NCI-H446 (cell line): ENCODE measurements around the gene PRTN3.
"Not testable (repeated sequence)": the region's sequence is repeated elsewhere in the genome, so short reads cannot be mapped to it uniquely, and the experiment has no call there.

Experiments
- DNase-seq, 2 experiments: peaks; one replicate each; lab custom pipeline; 2025; lab: John Stamatoyannopoulos, UW

PRTN3 gene

DNA sequence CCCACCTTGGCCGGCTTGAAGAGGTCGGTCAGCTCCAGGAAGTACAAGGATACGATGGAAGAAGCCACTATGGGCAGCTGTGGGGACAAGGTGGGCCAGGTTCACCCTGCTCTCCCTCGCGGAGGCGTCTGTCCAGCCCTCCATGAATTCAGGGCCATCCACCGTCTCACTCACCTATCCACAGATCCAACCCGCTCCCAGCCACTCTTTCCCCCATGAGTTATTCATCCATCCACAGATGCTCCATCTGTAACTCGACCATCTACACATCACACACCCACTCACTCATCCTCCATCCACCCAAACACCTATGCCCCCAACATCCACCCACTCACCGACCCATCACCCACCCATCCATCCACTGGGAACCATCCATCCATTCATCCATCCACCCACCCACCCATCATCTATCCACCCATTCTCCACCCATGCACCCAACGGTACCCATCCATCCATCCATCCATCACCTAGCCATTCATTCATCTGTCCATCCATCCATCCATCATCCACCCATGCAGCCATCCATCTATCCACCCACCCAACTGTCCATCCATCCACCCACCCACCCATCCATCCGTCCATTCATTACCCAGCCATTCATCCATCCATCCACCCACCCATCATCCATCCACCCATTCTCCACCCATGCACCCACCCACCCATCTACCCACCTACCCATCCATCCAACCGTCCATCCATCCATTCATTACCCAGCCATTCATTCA lies 24.9 kb upstream of the PRTN3 start:
- DNase-seq, result no peak

DNA sequence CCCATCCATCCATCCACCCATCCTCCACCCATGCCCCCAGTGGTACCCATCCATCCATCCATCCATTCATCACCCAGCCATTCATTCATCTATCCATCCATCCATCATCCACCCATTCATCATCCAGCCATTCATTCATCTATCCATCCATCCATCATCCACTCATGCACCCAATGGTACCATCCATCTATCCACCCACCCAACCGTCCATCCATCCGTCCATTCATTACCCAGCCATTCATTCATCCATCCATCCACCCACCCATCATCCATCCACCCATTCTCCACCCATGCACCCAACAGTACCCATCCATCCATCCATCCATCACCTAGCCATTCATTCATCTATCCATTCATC lies 24.3 kb upstream of the PRTN3 start:
- DNase-seq, result no peak

DNA sequence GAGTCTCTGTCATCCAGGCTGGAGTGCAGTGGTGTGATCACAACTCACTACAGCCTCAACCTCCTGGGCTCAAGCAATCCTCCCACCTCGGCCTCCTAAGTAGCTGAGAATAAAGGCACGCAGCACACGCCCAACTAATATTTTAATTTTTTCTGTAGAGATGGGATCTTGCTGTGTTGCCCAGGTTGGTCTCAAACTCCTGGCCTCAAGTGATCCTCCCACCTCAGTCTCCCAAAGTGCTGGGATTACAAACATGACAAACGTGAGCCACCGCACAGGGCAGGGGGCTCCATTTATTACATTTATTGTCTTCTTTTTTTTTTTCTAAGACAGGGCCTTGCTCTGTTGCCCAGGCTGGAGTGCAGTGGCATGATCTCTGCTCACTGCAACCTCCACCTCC lies 20.6 kb upstream of the PRTN3 start:
- DNase-seq, result not testable (repeated sequence)

DNA sequence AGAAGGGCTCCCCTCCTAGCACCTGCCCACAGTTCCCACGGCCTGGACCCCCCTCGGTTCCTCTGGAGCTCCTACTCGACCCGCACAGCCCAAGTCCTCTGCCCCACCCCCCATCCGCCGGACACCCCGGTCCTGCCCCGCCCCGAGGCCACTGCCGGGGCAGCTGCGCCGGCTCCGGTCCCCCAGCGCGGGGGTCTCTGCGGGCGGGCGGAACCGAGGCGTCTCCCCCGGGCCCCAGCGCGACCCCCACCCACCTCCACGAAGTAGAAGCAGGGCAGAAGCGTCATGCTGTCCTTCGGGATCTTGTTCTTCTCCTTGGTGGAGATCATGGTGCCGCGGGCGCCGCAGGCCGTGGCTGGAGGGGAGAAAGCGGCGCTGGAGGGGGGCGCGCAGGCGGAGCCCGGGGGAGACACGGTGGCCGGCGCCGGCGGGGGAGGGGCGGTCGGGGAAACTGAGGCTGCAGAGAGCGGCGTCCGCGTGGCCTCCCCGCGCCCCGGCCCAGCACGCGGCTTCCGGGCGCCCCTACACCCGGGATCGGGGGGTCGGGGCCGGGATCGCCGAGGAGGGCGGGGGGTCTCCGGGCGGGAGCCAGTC lies 19.5 kb upstream of the PRTN3 start:
- DNase-seq, result no peak

DNA sequence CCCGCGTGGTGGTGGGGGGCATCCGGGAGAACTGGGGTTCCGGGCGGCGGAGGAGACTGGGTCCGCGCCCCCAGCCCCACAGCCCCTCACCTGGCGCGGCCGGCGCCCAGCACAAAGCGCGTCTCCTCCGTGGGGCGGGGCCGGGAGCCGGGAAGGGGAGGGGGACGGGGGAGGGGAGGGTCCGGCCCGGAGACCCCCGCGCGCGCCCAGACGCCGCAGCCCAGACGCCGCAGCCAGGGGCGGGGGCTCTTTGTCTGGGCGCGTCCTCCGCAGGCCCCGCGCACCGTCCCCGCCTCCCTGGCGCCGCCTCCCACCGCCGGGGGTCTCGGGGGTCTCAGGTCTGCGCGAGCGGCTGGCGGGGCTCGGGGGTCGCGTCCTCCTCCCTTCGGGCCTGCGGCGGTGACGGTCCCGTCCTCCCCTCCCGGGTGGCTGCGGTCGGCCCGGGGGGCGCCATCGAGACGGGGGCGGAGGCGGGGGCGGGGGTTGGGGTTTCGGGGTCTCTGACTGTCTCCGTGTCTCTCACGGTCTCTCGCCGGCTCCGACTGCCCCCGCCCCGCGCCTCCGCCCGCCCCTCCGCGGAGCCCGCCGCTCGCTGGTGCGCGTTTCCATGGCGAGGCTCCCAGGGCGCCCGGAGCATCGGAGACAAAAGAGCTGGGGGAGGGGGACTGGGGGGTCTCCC lies 18.8 kb upstream of the PRTN3 start, which contains the start of gene PLPPR3:
Gene PLPPR3, minus strand, starts transcription at position 131 of the 679 bp plus-strand sequence. CDS start 396 bp downstream, outside the sequence.
- no peak for DNase-seq

DNA sequence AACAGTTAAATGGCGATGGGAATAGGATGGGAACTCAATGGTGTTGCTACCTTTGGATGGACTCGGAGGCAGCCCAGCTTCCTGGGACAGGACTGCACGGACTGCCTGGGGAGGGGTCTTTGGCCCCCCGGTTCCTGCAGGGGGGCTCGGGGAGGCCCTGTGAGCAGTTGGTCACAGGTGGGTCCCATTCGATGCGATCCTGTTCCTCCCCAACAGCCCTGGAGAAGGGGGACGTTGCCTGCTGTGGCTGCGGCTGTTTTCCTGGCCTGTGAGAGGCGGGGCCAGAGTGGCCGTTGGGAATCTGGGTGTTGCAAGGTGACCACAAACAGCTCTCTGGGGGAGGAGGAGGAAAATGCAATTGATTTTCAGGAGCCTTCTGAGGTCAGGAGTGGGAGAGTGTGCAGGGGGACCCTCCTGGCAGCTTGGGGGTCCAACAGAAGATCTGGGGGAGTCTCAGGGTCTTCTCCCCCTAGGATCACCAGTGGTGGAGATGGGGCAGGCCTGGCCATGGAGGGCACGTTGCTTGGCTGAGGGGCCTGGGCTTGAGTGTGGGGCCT lies 17.2 kb upstream of the PRTN3 start:
- DNase-seq, result no peak

DNA sequence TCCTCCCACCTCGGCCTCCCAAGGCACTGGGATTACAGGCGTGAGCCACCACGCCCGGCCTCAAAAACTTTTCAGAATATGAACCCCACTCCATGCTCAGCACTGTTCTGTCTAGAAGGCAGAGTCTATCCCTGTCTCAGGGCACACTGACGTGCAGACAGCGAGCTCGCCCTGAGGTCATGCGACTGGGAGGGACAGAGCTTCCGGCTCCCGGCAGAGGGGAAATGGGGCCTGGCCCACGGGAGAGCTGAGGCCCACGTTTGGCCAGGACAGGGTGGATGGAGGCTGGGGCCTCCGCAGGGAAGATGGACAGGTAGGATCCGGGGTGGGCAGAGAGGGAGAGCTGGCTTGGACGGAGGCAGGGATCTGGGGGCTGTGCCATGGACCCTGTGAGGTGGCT lies 15.9 kb upstream of the PRTN3 start:
- DNase-seq, result no peak

DNA sequence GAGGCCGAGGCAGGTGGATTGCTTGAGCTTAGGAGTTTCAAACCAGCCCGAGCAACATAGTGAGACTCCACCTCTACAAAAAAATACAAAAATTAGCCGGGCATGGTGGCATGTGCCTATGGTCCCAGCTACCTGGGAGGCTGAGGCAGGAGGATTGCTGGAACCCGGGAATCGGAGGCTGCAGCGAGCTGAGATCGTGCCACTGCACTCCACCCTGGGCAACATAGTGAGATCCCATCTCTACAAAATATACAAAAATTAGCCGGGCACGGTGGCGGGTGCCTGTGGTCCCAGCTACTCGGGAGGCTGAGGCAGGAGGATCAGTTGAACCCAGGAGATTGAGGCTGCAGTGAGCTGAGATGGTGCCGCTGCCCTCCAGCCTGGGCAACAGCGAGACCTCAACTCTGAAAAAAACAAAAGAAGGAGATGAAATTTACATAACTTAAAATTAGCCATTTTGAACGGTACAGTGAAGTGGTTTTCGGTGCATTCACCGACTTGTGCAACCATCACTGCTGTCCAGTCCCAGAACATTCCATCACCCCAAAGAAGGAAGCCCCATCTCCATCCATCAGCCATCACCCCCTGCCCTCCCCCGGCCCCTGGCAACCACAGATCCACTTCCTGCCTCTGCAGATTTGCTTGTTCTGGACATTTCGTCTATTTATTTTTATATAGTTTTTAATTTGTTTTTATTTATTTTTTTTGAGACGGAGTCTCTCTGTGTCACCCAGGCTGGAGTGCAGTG lies 14.7 kb upstream of the PRTN3 start:
- DNase-seq, result no peak

DNA sequence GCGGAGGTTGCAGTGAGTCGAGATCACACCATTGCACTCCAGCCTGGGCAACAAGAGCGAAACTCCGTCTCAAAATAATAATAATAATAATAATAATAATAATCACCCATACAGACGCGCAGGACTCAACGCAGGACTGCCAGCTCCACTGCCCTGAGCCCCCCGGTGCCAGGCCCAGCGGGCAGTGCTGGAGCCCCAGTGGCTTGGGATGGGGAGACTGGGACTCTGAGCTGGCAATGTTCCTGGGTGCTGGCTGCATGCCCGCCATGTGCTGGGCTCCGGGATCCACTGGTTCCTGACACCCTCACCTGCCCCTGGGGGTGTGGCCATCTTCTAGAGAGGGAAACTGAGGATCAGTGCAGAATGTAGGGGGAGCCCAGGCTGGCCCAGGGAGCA lies 13.5 kb upstream of the PRTN3 start:
- DNase-seq, result no peak

DNA sequence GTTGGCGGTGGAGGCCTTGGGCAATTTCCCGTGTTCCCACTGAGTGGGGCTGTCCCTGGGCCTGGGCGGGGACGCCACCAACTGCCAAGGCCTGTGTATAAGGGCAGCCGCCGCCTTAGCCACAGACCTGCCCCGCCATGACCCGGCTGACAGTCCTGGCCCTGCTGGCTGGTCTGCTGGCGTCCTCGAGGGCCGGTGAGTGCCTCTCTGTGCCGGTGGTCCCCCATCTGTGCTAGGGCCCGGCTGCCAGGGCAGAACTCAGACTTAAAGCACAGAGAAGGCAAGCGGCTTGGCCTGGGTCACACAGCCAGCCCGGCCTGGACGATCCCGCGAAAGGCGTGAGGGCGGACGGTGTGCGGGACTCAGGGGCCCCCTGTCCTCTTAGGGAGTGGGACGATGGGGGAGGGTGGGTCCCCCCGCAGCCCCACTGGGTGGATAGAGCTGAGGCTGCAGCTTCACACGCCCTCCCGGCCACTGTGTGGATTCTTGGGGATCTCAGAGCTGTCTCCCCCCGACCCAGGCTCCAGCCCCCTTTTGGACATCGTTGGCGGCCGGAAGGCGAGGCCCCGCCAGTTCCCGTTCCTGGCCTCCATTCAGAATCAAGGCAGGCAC lies 13.0 kb upstream of the PRTN3 start, which contains the start of gene AZU1:
Gene AZU1, plus strand, starts transcription at position 128 of the 612 bp plus-strand sequence. Its CDS starts 10 bp downstream, at position 138.
- no peak for DNase-seq

DNA sequence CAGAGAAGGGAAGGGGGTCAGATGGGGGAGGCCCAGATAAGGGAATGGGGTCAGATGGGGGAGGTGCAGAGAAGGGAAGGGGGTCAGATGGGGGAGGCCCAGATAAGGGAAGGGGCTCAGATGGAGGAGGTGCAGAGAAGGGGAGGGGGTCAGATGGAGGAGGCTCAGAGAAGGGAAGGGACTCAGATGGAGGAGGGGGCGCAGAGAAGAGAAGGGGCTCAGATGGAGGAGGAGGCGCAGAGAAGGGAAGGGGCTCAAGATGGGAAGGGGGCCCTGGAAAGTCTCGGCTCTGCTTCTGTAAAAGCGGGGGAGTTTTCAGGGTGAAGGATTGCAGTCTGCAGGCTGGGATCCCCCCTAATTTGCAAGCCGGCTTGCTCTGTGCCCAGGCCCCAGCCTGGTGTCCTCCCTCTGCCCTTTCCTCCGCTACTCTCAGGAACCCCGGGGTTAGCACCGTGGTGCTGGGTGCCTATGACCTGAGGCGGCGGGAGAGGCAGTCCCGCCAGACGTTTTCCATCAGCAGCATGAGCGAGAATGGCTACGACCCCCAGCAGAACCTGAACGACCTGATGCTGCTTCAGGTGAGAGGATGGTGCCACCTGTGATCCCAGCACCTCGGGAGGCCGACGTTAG lies 11.6 kb upstream of the PRTN3 start:
- no peak for DNase-seq

DNA sequence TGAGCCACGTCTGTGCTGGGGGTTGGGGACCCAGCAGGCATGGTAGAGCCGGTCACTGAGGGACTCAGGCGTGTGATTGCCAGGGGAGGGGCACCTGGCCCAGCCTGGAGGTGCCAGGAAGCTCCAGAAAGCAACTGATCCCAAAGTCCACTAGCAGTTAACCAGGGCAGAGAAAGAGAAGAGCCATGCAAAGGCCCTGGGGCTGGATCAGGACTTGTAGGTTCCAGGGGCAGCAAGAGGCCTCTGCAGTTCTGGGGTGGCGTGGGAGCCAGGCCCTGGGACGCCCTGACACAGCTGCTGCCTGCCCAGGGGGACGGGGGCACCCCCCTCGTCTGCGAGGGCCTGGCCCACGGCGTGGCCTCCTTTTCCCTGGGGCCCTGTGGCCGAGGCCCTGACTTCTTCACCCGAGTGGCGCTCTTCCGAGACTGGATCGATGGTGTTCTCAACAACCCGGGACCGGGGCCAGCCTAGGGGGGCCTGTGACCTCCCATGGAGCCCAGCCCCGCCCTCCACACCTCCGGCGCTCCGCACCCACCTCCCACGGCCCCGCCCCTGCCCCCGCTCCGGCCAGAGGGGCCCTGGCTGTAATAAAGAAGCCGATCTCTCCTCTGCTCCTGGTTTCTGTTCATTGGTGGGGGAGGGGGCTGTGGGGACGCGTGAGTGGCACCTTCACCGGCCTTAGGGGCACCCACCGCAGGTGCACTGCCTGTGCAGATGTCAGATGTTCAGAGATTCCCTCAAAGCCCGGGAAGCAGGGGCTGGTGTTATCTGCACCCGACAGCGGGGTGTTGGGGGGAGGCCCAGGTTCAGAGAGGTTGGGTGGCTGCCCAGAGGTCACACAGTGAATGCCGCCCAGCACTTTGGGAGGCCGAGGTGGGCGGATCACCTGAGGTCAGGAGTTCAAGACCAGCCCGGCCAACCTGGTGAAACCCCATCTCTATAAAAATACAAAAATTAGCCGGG lies 9.1 kb upstream of the PRTN3 start:
- DNase-seq, result no peak

DNA sequence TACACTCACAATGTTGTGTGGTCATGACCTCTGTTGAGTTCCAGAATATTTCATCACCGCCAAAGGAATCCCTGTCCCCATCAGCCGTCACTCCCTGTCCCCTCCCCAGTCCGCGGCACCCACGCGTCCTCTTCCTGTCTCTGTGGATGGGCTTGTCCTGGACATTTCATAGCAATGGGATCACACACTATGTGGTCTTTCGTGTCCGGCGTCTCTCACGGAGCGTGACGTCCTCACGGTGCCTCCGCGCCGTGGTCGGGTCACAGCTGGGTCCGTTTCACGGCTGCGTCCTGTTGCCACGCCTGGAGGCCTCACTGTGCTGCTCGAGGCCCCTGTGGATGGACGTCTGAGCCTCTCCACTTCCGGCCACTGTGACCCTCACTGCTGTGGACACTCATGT lies 6.6 kb upstream of the PRTN3 start:
- no peak for DNase-seq

DNA sequence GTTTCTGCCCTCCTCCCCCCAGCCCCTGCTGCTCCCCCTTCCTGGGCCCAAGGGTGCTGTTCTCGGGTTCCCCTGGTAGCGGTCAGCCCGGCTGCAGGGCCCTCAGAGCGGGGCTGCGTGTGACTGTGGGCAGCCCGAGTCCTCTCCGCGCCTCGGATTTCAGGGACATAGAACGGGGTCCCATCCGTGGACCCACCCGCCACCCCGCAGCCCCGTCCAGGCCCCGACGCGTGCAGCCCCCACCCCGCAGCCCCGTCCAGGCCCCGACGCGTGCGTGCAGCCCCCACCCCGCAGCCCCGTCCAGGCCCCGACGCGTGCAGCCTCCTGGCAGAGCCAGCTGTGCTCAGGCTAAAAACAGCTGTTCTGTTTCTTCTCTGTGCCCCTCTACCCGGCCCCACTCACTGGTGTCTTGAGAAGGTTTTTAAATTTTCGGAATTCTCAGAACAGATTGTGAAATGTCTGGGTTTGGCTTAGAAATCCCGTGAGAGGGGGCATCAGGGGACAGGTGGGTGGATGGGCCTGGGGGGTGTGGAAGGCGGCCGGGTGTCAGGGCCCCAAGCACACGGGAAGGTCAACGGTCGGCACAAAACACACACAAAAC lies 5.5 kb upstream of the PRTN3 start:
- DNase-seq, result no peak

DNA sequence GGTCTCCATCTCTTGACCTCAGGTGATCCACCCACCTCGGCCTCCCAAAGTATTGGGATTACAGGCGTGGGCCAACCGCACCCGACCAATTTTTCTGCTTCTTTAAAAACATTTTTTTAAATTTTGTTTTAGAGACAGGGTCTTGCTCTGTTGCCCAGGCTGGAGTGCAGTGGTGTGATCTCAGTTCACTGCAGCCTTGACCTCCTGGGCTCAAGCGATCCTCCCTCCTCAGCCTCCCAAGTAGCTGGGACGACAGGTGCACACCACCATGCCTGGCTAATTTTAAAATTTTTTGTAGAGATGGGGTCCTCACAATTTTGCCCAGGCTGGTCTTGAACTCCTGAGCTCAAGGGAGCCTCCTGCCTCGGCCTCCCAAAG lies 2.0 kb downstream of the PRTN3 start:
- DNase-seq, result not testable (repeated sequence)

DNA sequence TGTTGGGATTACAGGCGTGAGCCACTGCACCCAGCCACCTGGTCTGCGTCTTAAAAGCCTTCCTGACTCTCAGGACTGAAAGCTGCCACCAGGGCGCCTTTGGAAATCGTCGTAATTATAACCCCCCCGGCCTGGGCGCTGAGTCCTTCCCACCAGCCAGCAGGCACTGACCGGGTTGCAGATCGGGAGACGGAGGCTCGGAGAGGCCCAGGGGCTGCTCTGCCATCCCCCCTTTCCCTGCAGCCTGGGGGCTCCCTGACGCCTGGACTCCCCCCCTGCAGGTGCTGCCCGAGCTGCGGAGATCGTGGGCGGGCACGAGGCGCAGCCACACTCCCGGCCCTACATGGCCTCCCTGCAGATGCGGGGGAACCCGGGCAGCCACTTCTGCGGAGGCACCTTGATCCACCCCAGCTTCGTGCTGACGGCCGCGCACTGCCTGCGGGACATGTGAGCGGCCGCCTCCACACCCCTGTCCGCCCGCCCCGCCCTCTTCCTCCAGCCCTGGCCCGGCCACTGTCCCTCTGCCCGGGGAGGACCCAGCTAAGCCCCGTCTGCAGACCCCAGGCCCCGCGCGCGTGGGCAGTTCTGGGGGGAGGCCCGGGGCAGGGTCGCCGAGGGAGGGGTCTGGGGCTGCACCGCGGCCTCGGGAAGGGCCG lies 2.5 kb downstream of the PRTN3 start:
- DNase-seq, result no peak

DNA sequence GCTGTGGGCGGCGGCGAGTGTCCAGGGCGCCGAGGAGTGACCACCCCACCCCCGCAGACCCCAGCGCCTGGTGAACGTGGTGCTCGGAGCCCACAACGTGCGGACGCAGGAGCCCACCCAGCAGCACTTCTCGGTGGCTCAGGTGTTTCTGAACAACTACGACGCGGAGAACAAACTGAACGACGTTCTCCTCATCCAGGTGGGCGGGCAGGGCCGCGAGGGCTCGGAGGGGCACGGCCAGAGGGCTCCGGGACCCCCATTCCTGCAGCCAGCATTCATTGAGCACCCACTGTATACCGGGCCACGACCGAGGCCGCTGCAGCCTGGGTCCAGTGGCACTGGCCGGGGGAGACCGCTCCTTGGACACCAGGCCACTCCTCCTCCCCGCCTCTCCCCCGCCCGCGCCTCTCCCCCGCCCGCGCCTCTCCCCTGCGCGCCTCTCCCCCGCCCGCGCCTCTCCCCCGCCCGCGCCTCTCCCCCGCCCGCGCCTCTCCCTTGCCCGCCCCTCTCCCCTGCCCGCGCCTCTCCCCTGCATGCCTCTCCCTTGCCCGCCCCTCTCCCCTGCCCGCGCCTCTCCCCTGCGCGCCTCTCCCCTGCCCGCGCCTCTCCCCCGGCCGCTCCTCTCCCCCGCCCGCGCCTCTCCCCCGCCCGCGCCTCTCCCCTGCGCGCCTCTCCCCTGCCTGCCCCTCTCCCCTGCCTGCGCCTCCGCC lies 3.2 kb downstream of the PRTN3 start:
- DNase-seq, result no peak

DNA sequence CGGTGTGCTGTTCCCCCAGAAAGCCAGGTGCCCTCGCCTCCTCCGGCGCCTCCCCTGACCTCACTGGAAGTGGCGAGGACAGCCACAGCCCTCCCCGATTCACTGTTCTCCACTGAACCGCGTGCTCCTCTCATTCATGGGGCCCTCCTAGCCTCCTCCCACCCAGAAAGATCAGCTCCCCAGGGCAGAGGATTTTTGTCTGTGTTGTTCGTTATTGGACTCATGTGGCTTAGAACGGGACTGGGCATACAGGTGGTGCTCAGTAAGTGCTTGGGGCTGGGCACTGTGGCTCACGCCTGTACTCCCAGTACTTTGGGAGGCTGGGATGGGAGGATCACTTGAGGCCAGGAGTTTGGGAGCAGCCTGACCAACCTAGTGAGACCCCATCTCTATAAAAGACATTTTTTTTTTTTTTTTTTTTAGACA lies 3.8 kb downstream of the PRTN3 start:
- DNase-seq, result no peak
